ENCODE measurements around the gene GRAMD1A.

The GRAMD1A gene

GRCh38 chr19:35053667-35054293 lies 53.7 kb downstream of the GRAMD1A start:
- no peak for DNase-seq (ENCODE audit: low read depth in 2 of 2)

GRCh38 chr19:35054626-35055025 lies 54.5 kb downstream of the GRAMD1A start:
- no peak for DNase-seq (ENCODE audit: low read depth in 2 of 2)

DNA sequence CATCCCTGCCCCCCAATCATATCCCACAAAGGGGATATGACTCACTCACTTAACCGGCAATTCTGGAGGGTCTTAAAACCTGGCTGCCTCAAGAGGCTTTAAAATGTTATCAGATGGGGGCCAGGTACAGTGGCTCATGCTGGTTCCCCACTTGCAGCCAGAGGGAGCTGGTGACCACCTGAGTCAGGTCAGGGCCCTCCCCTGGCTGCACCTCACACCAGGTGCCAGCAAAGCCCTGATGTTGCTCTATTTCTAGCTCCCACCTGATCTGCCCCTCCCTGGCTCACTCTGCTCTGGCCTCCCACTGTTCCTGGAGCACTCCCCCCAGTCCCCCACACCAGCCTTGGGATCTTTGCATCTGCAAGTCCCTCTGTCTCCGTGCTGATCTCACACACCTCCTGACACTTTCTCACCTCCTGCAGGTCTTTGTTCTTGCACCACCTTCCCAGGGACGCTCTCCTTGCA lies 55.6 kb downstream of the GRAMD1A start:
- DNase-seq (ENCODE audit: low read depth in 2 of 2): no peak

- DNase-seq (ENCODE audit: low read depth in 2 of 2): no peak
Observed at GRCh38 chr19:35056513-35057063, 56.5 kb downstream of the GRAMD1A start.

DNA sequence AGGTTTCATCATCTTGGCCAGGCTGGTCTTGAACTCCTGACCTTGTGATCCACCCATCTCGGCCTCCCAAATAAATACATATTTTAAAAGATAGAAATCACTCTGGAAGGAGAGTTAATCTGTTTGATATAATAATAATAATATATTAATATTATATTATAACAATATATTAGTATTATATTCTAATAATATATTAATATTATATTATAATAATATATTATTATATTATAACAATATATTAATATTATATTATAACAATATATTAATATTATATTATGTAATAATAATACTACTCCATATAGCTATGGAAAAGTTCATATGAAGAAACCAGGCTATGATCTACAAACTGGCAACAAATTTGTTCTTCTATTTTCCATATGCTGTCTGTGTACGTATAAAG lies 58.2 kb downstream of the GRAMD1A start:
- DNase-seq (ENCODE audit: low read depth in 2 of 2): no peak

DNA sequence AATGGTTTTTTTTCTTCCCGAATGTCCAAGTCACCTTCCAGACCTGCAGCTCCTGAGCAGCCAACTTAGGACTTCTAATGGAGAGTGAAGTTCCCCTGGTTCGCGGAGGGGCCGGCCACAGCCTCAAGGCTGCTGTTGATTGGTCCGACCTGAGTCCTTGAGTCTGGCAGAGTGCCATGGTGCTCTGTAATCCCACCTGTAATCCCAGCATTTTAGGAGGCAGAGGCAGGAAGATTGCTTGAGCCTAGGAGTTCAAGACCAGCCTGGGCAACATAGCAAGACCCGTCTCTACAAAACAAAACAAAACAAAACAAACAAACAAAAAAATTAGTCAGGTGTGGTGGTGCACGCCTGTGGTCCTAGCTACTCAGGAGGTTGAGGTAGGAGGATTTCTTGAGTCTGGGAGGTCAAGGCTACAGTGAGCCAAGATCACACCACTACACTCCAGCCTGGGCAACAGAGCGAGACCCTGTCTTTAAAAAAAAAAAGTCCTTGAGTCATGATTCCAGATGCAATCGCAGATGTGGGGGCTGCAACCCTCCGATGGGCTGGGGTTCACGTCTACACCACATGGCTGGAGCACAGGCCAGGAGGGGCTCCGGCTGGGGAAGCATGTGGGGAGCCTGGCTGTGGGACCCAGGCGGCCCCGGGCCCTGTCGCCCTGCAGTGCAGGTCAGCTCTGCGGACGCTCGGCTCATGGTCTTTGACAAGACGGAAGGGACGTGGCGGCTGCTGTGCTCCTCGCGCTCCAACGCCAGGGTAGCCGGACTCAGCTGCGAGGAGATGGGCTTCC lies 59.1 kb downstream of the GRAMD1A start:
- DNase-seq (ENCODE audit: low read depth in 2 of 2): no peak

- no peak for DNase-seq (ENCODE audit: low read depth in 2 of 2)
Observed at GRCh38 chr19:35059799-35060091, 59.6 kb downstream of the GRAMD1A start.

GRCh38 chr19:35060160-35060855 lies 60.2 kb downstream of the GRAMD1A start:
- no peak for DNase-seq (ENCODE audit: low read depth in 2 of 2)

GRCh38 chr19:35061583-35062373 lies 61.7 kb downstream of the GRAMD1A start:
- DNase-seq (ENCODE audit: low read depth in 2 of 2): no peak

DNA sequence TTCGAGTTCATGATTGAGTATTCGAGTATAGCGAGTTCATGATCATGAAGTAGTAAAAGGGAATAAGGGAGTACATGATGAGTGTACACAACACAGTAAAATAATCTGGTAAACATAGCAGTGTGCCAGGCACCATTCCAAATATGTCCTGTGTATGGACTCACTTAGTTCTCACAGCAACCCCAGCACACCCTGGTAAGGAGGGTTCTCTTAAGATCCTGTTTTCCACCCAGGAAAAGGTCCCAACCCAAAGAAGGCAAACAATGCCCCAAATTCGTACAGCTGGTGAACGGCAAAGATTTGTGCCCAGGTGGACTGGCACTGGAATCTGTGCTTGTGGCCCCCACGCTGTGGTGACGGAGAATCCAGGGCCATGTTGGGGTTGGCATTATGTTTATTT lies 62.8 kb downstream of the GRAMD1A start:
- DNase-seq (ENCODE audit: low read depth in 2 of 2): no peak

DNA sequence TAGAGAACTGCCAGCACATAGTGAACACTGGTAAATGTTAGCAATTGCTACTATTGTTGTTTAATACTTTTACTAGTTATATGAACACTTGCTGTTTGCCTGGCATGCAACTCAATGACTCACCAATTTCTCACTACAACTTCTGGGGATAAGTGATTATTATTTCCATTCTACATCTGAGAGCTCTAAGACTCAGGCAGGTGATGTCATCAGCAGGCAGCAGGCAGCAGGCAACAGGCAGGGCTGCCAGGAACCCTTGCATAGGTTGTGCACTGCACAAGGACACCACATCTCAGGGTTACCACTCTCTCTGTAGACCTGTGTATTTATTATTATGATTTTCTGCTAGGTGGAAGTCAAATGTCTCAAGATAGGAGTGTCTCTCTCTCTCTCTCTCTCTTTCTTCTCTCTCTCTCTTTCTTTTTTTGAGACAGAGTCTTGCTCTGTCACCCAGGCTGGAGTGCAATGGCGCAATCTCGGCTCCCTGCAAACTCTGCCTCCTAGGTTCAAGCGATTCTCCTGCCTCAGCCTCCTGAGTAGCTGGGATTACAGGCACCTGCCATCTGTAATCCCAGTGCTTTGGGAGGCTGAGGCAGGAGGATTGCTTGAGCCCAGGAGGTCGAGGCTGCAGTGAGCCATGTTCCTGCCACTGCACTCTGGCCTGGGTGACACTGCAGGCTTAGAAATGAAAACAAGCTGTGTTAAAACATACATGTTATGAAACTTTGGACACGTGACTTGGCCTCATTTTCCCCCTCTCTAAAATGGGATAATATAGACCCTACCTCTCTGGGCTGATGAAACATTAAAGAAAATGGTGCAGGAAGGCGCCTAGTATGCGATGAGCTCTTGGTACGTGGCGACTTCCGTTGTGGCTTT lies 64.1 kb downstream of the GRAMD1A start:
- peak in 1 of 2 donors; percentile 9 for DNase-seq (ENCODE audit: low read depth in 2 of 2)

GRCh38 chr19:35065574-35065973 lies 65.5 kb downstream of the GRAMD1A start:
- DNase-seq (ENCODE audit: low read depth in 2 of 2): no peak

- no peak for DNase-seq (ENCODE audit: low read depth in 2 of 2)
Observed at GRCh38 chr19:35066121-35066520, 66.0 kb downstream of the GRAMD1A start.

GRCh38 chr19:35066691-35067563 lies 66.8 kb downstream of the GRAMD1A start:
- DNase-seq (ENCODE audit: low read depth in 2 of 2): peak; percentile 78 to 79

DNA sequence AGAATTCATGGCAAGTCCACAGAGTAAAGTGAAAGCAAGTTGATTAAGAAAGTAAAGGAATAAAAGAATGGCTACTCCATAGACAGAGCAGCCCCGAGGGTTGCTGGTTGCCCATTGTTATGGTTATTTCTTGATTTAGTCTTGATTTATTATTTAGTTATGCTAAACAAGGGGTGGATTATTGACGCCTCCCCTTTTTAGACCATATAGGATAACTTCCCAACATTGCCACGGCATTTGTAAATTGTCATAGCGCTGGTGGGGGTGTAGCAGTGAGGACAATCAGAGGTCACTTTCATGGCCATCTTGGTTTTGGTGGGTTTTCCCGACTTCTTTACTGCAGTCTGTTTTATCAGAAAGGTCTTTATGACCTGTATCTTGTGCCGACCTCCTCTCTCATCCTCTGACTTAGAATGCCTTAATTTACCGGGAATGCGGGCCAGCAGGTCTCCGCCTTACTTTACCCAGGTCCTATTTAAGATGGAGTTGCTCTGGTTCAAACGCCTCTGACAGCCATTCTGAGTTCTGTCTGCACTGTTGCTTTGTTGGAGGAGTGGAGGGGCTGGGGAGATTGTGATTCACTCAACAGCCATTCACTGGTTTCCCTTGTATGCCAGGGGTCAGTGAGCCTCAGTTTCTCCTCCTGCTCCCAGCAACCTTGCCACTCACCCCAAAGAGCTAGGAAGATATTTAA lies 69.0 kb downstream of the GRAMD1A start:
- no peak for DNase-seq (ENCODE audit: low read depth in 2 of 2)

DNA sequence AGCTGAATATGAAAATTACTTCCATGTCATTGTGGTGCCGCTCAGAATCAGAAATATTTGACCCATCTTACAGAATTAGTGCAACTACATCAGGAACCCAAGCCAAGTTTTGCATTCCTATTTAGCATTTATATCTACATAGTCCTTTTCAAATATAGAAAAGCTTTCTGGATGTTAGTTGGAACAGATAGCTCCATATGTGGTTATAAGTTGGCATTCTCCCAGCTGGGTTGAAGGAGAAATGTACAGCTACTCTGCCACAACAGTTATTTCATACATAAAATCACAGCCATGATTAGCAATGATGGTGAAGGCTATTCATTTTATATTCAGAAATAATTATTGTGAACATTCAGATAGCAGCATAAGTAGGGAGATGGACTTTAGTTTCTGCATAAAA lies 69.6 kb downstream of the GRAMD1A start:
- no peak for DNase-seq (ENCODE audit: low read depth in 2 of 2)

DNA sequence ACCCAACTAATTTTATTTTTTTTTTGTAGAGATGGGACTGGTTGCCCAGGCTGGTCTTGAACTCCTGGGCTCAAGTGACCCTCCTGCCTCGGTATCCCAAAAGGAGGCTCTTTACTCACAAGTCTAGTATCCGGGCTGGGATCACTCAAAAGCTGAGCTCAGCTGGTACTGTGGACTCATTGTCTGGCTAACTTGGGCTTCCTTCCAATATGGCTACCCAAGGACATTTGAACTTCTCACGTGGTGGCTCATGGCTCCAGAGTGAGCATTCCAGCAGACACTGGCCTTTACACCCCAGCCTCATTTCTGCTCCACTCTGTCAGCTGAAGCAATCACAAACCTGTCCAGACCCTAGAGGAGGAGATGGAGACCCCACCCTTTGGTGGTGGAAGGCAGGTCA lies 70.3 kb downstream of the GRAMD1A start:
- DNase-seq (ENCODE audit: low read depth in 2 of 2): no peak

DNA sequence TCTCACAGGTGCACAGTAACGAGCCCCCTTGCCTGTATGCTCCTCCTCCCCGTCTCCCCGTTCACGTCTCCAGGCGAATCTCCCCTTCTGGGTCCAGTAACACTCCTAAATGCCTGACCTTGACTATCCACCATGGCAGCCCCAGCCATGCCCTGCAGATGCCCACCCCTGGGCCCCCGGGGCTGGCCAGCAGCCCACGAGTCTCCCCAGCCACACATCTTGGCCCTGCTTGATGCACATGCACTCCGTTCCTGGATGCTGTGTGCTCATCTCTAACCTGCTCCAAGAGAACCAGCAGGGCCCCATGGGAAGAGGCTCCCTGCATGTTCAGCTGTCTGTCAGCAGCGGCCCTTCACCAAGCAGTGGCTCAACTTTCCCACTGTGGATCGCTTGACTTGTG lies 73.4 kb downstream of the GRAMD1A start:
- no peak for DNase-seq (ENCODE audit: low read depth in 2 of 2)

GRCh38 chr19:35073941-35074340 lies 73.8 kb downstream of the GRAMD1A start:
- no peak for DNase-seq (ENCODE audit: low read depth in 2 of 2)
